ENCODE measurements around the gene KCNAB1.

DNA sequence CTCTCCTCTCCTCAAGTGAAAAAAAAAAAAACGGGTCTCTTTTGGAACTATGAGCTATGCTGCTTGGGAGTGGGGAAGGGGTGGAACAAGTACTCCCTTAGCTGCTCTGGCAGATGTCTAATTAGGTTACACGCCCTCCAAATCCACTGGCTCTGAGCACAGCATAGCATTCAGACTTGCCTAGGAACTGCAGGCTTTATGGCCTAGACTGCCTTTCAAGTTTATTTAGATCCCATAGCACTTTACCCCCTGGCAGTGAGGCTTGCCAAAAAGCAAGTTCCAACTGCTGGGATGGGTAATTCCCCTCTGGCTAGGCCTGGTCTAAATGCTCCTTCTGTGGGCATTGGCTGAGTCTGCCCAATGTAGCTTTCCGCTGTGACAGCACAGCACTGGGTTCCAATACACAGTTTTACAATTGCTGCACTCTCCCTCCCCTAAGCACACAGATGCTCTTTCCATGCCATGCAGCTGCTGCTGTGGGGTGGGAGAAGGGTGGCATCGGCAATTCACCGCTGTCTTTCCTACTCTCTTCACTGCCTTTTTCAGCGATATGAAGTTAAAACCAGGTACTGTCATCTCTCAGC is 152.8 kb downstream of the KCNAB1 start:
- TF ChIP-seq POLR2AphosphoS5 (IDR thresholded peaks at IDR 0.05) (no peak), POLR2A (IDR thresholded peaks at IDR 0.05) (no peak)

Data from suprapubic skin (tissue), 4 donors.